ENCODE results near the gene FBXW7.

The FBXW7 gene

DNA sequence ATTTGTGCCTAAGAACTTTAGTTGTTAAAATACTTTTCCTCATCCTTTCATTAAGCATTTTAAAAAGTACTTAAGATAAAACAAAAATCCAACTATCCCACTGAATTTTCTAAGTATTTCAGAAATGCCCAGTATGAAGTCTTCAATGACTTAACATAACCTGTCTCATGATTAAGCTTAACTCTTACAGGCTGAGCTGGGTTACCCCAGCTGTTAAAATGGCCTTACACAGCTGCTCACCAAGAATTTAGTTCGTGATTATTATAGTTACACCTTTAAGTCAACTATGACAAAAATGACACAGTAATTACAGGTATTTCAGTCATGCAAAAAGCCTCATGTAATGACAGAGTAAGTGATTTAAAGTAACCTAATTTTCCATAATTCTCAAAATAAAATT lies 145.7 kb downstream of the FBXW7 start:
- no peak overlapping the region for H3K18ac ChIP-seq (ENCODE audit: low read length)
- H3K4ac ChIP-seq (ENCODE audit: low read depth, low read length), result no peak overlapping the region
- H3K4me3 ChIP-seq (ENCODE audit: low read length), result no peak overlapping the region
- H3K27ac ChIP-seq (ENCODE audit: low read depth, low read length), result no peak overlapping the region
- no peak overlapping the region for H3K56ac ChIP-seq (ENCODE audit: low read length)
- H4K8ac ChIP-seq (ENCODE audit: low read depth, low read length), result no peak overlapping the region
- no peak overlapping the region for H2BK5ac ChIP-seq (ENCODE audit: low read length)
- H2BK15ac ChIP-seq (replicated peaks; ENCODE audit: low read depth), result no peak overlapping the region
- H2BK120ac ChIP-seq (ENCODE audit: low read depth, low read length), result no peak overlapping the region
- no peaks in the 10 kb centered on the region for H3K4me1 ChIP-seq (ENCODE audit: control insufficient read depth, low read depth, low read length)
- H3K79me1 ChIP-seq (ENCODE audit: low read length), result peaks cover 3% of the 10 kb centered on the region
- H3K36me3 ChIP-seq (ENCODE audit: control insufficient read depth, insufficient read depth, low read length), result no peaks in the 10 kb centered on the region
- H3K9ac ChIP-seq (ENCODE audit: low read length), result no peak overlapping the region
- no CpG with 5 or more reads among the region's 1 CpG for WGBS (ENCODE audit: extremely low coverage, insufficient coverage, low lambda C conversion rate)
- H3K27me3 ChIP-seq (ENCODE audit: insufficient read depth, low read length, poor library complexity), result no peaks in the 10 kb centered on the region
- H3K23ac ChIP-seq (ENCODE audit: low read length), result no peak overlapping the region
- no peak overlapping the region for H2AK5ac ChIP-seq (ENCODE audit: low read length)
- no peak for DNase-seq
- no peak overlapping the region for H3K4me2 ChIP-seq (ENCODE audit: low read length)
- no peaks in the 10 kb centered on the region for H3K79me2 ChIP-seq (ENCODE audit: control insufficient read depth, insufficient read depth, low read length)
- H4K5ac ChIP-seq (ENCODE audit: low read length), result no peak overlapping the region

DNA sequence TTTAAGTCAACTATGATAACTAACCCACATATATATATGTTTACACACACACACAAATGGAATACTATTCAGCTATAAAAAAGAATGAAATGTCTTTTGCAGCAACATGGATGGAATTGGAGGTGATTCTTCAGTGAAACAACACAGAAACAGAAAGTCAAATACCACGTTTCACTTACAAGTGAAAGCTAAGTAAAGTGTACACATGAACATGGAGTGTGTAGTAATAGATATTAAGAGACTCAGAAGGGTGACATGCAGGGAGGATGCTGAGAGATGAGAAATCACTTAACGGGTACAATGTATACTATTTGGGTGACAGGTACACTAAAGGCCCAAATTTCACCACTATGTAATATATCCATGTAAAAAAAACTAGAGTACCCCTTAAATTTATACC lies 146.5 kb downstream of the FBXW7 start:
- Histone ChIP-seq H3K18ac (ENCODE audit: low read length) (no peak overlapping the region), H3K79me1 (ENCODE audit: low read length) (peaks cover 3% of the 10 kb centered on the region), H2BK120ac (ENCODE audit: low read depth, low read length) (no peak overlapping the region), H3K9ac (ENCODE audit: low read length) (no peak overlapping the region), H3K27ac (ENCODE audit: low read depth, low read length) (no peak overlapping the region), H4K5ac (ENCODE audit: low read length) (no peak overlapping the region), H3K4ac (ENCODE audit: low read depth, low read length) (no peak overlapping the region), H3K23ac (ENCODE audit: low read length) (no peak overlapping the region), H2BK5ac (ENCODE audit: low read length) (no peak overlapping the region), H2BK15ac (replicated peaks; ENCODE audit: low read depth) (no peak overlapping the region), H4K8ac (ENCODE audit: low read depth, low read length) (no peak overlapping the region), H3K4me3 (ENCODE audit: low read length) (no peak overlapping the region), H3K4me2 (ENCODE audit: low read length) (no peak overlapping the region), H3K36me3 (ENCODE audit: control insufficient read depth, insufficient read depth, low read length) (no peaks in the 10 kb centered on the region), H3K4me1 (ENCODE audit: control insufficient read depth, low read depth, low read length) (no peaks in the 10 kb centered on the region), H2AK5ac (ENCODE audit: low read length) (no peak overlapping the region), H3K79me2 (ENCODE audit: control insufficient read depth, insufficient read depth, low read length) (no peaks in the 10 kb centered on the region), H3K56ac (ENCODE audit: low read length) (no peak overlapping the region), H3K27me3 (ENCODE audit: insufficient read depth, low read length, poor library complexity) (no peaks in the 10 kb centered on the region)
- no CpG with 5 or more reads among the region's 2 CpGs for WGBS (ENCODE audit: extremely low coverage, insufficient coverage, low lambda C conversion rate)
- no peak for DNase-seq

DNA sequence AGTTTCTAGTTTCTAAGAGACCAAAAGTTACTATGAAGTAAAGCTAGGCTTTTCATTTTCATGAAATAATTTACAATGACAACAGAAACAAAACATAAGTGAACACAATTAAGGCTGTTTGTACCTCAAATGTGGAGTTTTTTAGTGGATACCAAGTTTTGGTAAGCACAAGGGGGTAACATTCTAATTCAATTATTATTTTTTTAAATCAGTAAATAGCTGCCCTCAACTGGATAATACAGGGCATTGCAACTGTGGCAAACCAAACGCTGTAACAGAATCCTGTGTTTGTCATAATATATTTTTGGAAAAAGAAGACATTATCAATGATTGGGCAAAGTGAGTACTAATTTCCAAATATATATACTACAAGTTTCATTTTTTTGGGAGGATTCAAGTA lies 150.3 kb downstream of the FBXW7 start:
- Histone ChIP-seq H2AK5ac (ENCODE audit: low read length) (no peak overlapping the region), H3K36me3 (ENCODE audit: control insufficient read depth, insufficient read depth, low read length) (no peaks in the 10 kb centered on the region), H3K18ac (ENCODE audit: low read length) (no peak overlapping the region), H2BK5ac (ENCODE audit: low read length) (no peak overlapping the region), H3K23ac (ENCODE audit: low read length) (no peak overlapping the region), H3K56ac (ENCODE audit: low read length) (no peak overlapping the region), H3K79me1 (ENCODE audit: low read length) (no peaks in the 10 kb centered on the region), H3K27ac (ENCODE audit: low read depth, low read length) (no peak overlapping the region), H2BK15ac (replicated peaks; ENCODE audit: low read depth) (no peak overlapping the region), H4K5ac (ENCODE audit: low read length) (no peak overlapping the region), H3K27me3 (ENCODE audit: insufficient read depth, low read length, poor library complexity) (no peaks in the 10 kb centered on the region), H3K4me2 (ENCODE audit: low read length) (no peak overlapping the region), H3K4ac (ENCODE audit: low read depth, low read length) (no peak overlapping the region), H3K4me1 (ENCODE audit: control insufficient read depth, low read depth, low read length) (no peaks in the 10 kb centered on the region), H3K9ac (ENCODE audit: low read length) (no peak overlapping the region), H3K4me3 (ENCODE audit: low read length) (no peak overlapping the region), H3K79me2 (ENCODE audit: control insufficient read depth, insufficient read depth, low read length) (no peaks in the 10 kb centered on the region), H4K8ac (ENCODE audit: low read depth, low read length) (no peak overlapping the region), H2BK120ac (ENCODE audit: low read depth, low read length) (no peak overlapping the region)
- WGBS (ENCODE audit: extremely low coverage, insufficient coverage, low lambda C conversion rate), result no CpG with 5 or more reads among the region's 1 CpG
- DNase-seq, result no peak

DNA sequence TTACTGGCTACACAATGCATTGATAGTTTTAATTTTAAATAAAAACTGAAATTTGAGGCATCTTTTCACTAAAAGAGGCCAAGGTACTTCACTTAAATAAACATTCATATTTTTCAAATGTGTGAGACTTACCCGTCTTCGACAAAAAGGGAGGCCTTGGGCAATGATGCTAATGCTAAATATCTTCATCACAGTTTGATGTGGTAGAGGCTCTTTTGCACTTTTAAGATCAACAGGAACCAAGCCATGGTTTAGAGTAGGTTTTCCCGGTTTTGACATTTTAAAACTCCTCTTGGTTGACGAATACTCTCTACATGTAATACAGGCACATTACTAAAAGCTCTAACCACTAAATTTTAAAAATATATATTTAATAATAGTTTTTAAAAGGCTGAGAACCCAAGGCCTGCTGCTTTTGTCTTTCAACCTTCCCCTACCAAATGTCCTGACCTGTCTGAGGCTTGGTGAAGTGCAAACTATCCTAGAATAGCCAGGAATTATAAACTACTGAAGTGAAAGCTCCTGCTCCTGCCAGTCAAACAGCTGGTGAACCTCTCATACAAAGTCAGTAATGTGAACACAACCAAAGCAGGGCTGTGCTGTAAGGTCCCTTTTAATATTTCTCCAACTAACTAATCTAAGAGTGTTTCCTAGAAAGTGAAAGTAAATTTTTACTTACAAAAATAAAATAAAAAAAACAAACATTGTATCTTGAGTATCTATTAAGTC lies 153.7 kb downstream of the FBXW7 start:
- Histone ChIP-seq H2BK5ac (ENCODE audit: low read length) (no peak overlapping the region), H3K27me3 (ENCODE audit: insufficient read depth, low read length, poor library complexity) (no peaks in the 10 kb centered on the region), H3K9ac (ENCODE audit: low read length) (no peak overlapping the region), H3K79me2 (ENCODE audit: control insufficient read depth, insufficient read depth, low read length) (no peaks in the 10 kb centered on the region), H3K56ac (ENCODE audit: low read length) (no peak overlapping the region), H3K4me3 (ENCODE audit: low read length) (no peak overlapping the region), H3K36me3 (ENCODE audit: control insufficient read depth, insufficient read depth, low read length) (no peaks in the 10 kb centered on the region), H3K27ac (ENCODE audit: low read depth, low read length) (no peak overlapping the region), H3K18ac (ENCODE audit: low read length) (no peak overlapping the region), H2BK120ac (ENCODE audit: low read depth, low read length) (no peak overlapping the region), H3K79me1 (ENCODE audit: low read length) (no peaks in the 10 kb centered on the region), H4K5ac (ENCODE audit: low read length) (no peak overlapping the region), H3K23ac (ENCODE audit: low read length) (no peak overlapping the region), H2AK5ac (ENCODE audit: low read length) (no peak overlapping the region), H3K4ac (ENCODE audit: low read depth, low read length) (no peak overlapping the region), H3K4me2 (ENCODE audit: low read length) (no peak overlapping the region), H3K4me1 (ENCODE audit: control insufficient read depth, low read depth, low read length) (no peaks in the 10 kb centered on the region), H2BK15ac (replicated peaks; ENCODE audit: low read depth) (no peak overlapping the region), H4K8ac (ENCODE audit: low read depth, low read length) (no peak overlapping the region)
- WGBS (ENCODE audit: extremely low coverage, insufficient coverage, low lambda C conversion rate), result no CpG with 5 or more reads among the region's 4 CpGs
- no peak for DNase-seq

DNA sequence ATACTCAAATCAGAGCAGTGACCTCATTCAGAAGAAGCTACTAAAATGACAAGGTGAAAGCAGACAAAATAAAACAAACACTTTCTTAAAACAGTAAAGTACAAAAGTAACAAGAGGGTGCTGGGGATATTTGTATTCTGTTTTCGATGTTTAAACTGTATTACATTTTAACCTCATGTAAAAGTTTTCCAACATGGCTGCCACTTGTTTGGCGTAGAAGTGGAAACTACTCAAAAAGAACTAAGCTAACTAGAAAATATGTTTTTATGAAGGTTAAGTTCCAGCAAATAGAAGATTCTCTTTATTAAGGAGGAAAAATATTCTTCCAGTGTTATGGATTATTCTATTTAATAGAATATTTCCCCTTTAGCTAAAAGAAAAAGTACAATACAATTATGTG lies 155.0 kb downstream of the FBXW7 start:
- H4K8ac ChIP-seq (ENCODE audit: low read depth, low read length), result no peak overlapping the region
- no peak overlapping the region for H2BK5ac ChIP-seq (ENCODE audit: low read length)
- H2AK5ac ChIP-seq (ENCODE audit: low read length), result no peak overlapping the region
- H4K5ac ChIP-seq (ENCODE audit: low read length), result no peak overlapping the region
- H3K4ac ChIP-seq (ENCODE audit: low read depth, low read length), result no peak overlapping the region
- H3K9ac ChIP-seq (ENCODE audit: low read length), result no peak overlapping the region
- no peak for DNase-seq
- no peak overlapping the region for H3K23ac ChIP-seq (ENCODE audit: low read length)
- no peak overlapping the region for H2BK15ac ChIP-seq (replicated peaks; ENCODE audit: low read depth)
- no peak overlapping the region for H3K4me3 ChIP-seq (ENCODE audit: low read length)
- H3K27ac ChIP-seq (ENCODE audit: low read depth, low read length), result no peak overlapping the region
- WGBS (ENCODE audit: extremely low coverage, insufficient coverage, low lambda C conversion rate), result no CpG with 5 or more reads among the region's 2 CpGs
- H3K79me1 ChIP-seq (ENCODE audit: low read length), result no peaks in the 10 kb centered on the region
- H3K36me3 ChIP-seq (ENCODE audit: control insufficient read depth, insufficient read depth, low read length), result no peaks in the 10 kb centered on the region
- no peak overlapping the region for H2BK120ac ChIP-seq (ENCODE audit: low read depth, low read length)
- no peaks in the 10 kb centered on the region for H3K4me1 ChIP-seq (ENCODE audit: control insufficient read depth, low read depth, low read length)
- no peaks in the 10 kb centered on the region for H3K79me2 ChIP-seq (ENCODE audit: control insufficient read depth, insufficient read depth, low read length)
- no peaks in the 10 kb centered on the region for H3K27me3 ChIP-seq (ENCODE audit: insufficient read depth, low read length, poor library complexity)
- no peak overlapping the region for H3K4me2 ChIP-seq (ENCODE audit: low read length)
- H3K18ac ChIP-seq (ENCODE audit: low read length), result no peak overlapping the region
- H3K56ac ChIP-seq (ENCODE audit: low read length), result no peak overlapping the region

DNA sequence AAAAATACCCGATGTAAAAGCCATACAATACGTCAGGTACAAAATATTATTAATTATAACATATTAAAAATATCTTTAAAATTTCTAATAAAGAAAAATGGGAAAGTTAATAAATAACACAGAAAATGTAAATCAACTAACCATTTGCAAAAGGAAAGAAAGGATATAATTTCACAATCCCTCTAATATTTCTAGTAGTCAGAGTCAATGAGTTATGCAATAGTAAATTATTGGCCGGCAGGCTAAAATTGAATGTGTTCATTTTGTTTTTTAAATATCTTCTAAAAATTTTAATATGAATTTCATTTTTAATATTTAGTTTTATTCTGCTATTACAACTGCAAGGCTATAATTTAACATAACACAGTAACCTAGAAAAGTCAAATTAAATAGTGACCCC lies 155.7 kb downstream of the FBXW7 start:
- Histone ChIP-seq H3K56ac (ENCODE audit: low read length) (no peak overlapping the region), H3K18ac (ENCODE audit: low read length) (no peak overlapping the region), H3K4me1 (ENCODE audit: control insufficient read depth, low read depth, low read length) (no peaks in the 10 kb centered on the region), H4K8ac (ENCODE audit: low read depth, low read length) (no peak overlapping the region), H3K27ac (ENCODE audit: low read depth, low read length) (no peak overlapping the region), H4K5ac (ENCODE audit: low read length) (no peak overlapping the region), H3K27me3 (ENCODE audit: insufficient read depth, low read length, poor library complexity) (no peaks in the 10 kb centered on the region), H2BK120ac (ENCODE audit: low read depth, low read length) (no peak overlapping the region), H3K36me3 (ENCODE audit: control insufficient read depth, insufficient read depth, low read length) (no peaks in the 10 kb centered on the region), H3K79me1 (ENCODE audit: low read length) (no peaks in the 10 kb centered on the region), H2BK15ac (replicated peaks; ENCODE audit: low read depth) (no peak overlapping the region), H3K23ac (ENCODE audit: low read length) (no peak overlapping the region), H3K9ac (ENCODE audit: low read length) (no peak overlapping the region), H3K4ac (ENCODE audit: low read depth, low read length) (no peak overlapping the region), H3K4me2 (ENCODE audit: low read length) (no peak overlapping the region), H2BK5ac (ENCODE audit: low read length) (no peak overlapping the region), H2AK5ac (ENCODE audit: low read length) (no peak overlapping the region), H3K79me2 (ENCODE audit: control insufficient read depth, insufficient read depth, low read length) (no peaks in the 10 kb centered on the region), H3K4me3 (ENCODE audit: low read length) (no peak overlapping the region)
- DNase-seq, result no peak
- WGBS (ENCODE audit: extremely low coverage, insufficient coverage, low lambda C conversion rate), result no CpG with 5 or more reads among the region's 3 CpGs
